ENCODE results near the gene C1QBP.
"Not testable (repeated sequence)": the region's sequence is repeated elsewhere in the genome, so short reads cannot be mapped to it uniquely, and the experiment has no call there.

C1QBP gene

GRCh38 chr17:5443728-5444127 lies 4.8 kb upstream of the C1QBP start:
- H2AK5ac ChIP-seq (ENCODE audit: low read depth, low read length) = no peak overlapping the region
- no peak overlapping the region for H3K18ac ChIP-seq (ENCODE audit: low read length)
- no peak for DNase-seq (ENCODE audit: low spot score)
- H4K91ac ChIP-seq (ENCODE audit: low read depth, low read length, poor library complexity) = no peak overlapping the region
- peaks cover 36 to 86% of the 10 kb centered on the region in 2 donors for H3K36me3 ChIP-seq (replicated peaks in 1 of 2; ENCODE audit: control insufficient read depth in 2 of 2, insufficient read depth in 2 of 2, low read length in 2 of 2)
- no peak overlapping the region for H2BK12ac ChIP-seq (ENCODE audit: low read length)
- no peak overlapping the region for H2BK120ac ChIP-seq (ENCODE audit: low read depth, low read length)
- H3K4me2 ChIP-seq (ENCODE audit: insufficient read depth, low read length, poor library complexity, severe bottlenecking) = no peak overlapping the region
- H3K14ac ChIP-seq (ENCODE audit: low read length) = no peak overlapping the region
- H3K79me1 ChIP-seq (ENCODE audit: low read depth, low read length) = peaks cover 3% of the 10 kb centered on the region
- no peak overlapping the region for H3K27ac ChIP-seq (replicated peaks; ENCODE audit: low read length)
- no peak overlapping the region for H2AFZ ChIP-seq (ENCODE audit: low read length)
- H3K4me1 ChIP-seq (ENCODE audit: control insufficient read depth in 2 of 2, insufficient read depth in 1 of 2, low read depth in 1 of 2, low read length in 2 of 2) = peaks cover 1 to 3% of the 10 kb centered on the region in 2 donors
- H3K27me3 ChIP-seq (ENCODE audit: control insufficient read depth in 3 of 3, insufficient read depth in 3 of 3, low read depth in 1 of 3, low read length in 3 of 3) = no peaks in the 10 kb centered on the region
- no peaks in the 10 kb centered on the region for H3K9me3 ChIP-seq (replicated peaks in 1 of 2; ENCODE audit: control insufficient read depth in 2 of 2, insufficient read depth in 1 of 2, low read depth in 1 of 2, low read length in 2 of 2)
- no peak overlapping the region for H2BK5ac ChIP-seq (ENCODE audit: low read length)
- H3K9ac ChIP-seq (ENCODE audit: low read depth, low read length, poor library complexity) = no peak overlapping the region
- H3K4me3 ChIP-seq (ENCODE audit: low read length in 2 of 2) = no peak overlapping the region
- no peak overlapping the region for H3K4ac ChIP-seq (ENCODE audit: low read length)
- H3K23ac ChIP-seq (ENCODE audit: low read depth, low read length, poor library complexity) = no peak overlapping the region
- H4K8ac ChIP-seq (ENCODE audit: low read depth, low read length) = no peak overlapping the region
- H2BK15ac ChIP-seq (ENCODE audit: low read length) = no peak overlapping the region
- no CpG with 5 or more reads among the region's 6 CpGs for WGBS, 2 donors (ENCODE audit: extremely low coverage in 2 of 2, insufficient read length in 2 of 2, insufficient replicate concordance in 1 of 2)

DNA sequence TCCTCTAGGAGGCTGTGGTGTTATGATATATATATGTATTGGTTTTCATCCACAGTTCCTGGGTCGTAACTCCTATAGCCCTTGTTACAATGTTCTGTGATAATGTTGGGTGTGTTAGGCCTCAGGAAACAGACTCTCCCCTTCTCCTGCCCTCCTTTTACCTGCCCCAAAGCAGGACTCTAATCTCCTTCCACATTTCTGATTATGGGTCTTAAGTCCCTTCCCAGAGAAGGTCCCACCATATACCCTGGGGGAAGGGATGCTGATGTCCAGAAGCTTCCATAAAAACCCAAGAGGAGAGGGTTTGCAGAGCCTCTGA lies 450 bp upstream of the C1QBP start:
- H3K4me1 ChIP-seq (ENCODE audit: control insufficient read depth in 2 of 2, insufficient read depth in 1 of 2, low read depth in 1 of 2, low read length in 2 of 2) = peaks cover 1 to 8% of the 10 kb centered on the region in 2 donors
- H2BK5ac ChIP-seq (ENCODE audit: low read length) = no peak overlapping the region
- H3K14ac ChIP-seq (ENCODE audit: low read length) = no peak overlapping the region
- H2AK5ac ChIP-seq (ENCODE audit: low read depth, low read length) = no peak overlapping the region
- H3K9me3 ChIP-seq (replicated peaks in 1 of 2; ENCODE audit: control insufficient read depth in 2 of 2, insufficient read depth in 1 of 2, low read depth in 1 of 2, low read length in 2 of 2) = no peaks in the 10 kb centered on the region
- no peak overlapping the region for H2BK12ac ChIP-seq (ENCODE audit: low read length)
- H2BK120ac ChIP-seq (ENCODE audit: low read depth, low read length) = no peak overlapping the region
- H4K91ac ChIP-seq (ENCODE audit: low read depth, low read length, poor library complexity) = no peak overlapping the region
- peaks cover 29 to 77% of the 10 kb centered on the region in 2 donors for H3K36me3 ChIP-seq (replicated peaks in 1 of 2; ENCODE audit: control insufficient read depth in 2 of 2, insufficient read depth in 2 of 2, low read length in 2 of 2)
- H3K4ac ChIP-seq (ENCODE audit: low read length) = no peak overlapping the region
- H3K79me1 ChIP-seq (ENCODE audit: low read depth, low read length) = peaks cover 6% of the 10 kb centered on the region
- no CpG with 5 or more reads among the region's 1 CpG for WGBS, 2 donors (ENCODE audit: extremely low coverage in 2 of 2, insufficient read length in 2 of 2, insufficient replicate concordance in 1 of 2)
- peak overlapping the region; percentile 89 for H2AFZ ChIP-seq (ENCODE audit: low read length)
- no peak overlapping the region for H3K4me2 ChIP-seq (ENCODE audit: insufficient read depth, low read length, poor library complexity, severe bottlenecking)
- no peak for DNase-seq (ENCODE audit: low spot score)
- H2BK15ac ChIP-seq (ENCODE audit: low read length) = no peak overlapping the region
- H3K4me3 ChIP-seq (ENCODE audit: low read length in 2 of 2) = peak overlapping the region in 1 of 2 donors; percentile 91
- H3K23ac ChIP-seq (ENCODE audit: low read depth, low read length, poor library complexity) = no peak overlapping the region
- no peak overlapping the region for H3K27ac ChIP-seq (replicated peaks; ENCODE audit: low read length)
- no peak overlapping the region for H4K8ac ChIP-seq (ENCODE audit: low read depth, low read length)
- H3K18ac ChIP-seq (ENCODE audit: low read length) = no peak overlapping the region
- no peaks in the 10 kb centered on the region for H3K27me3 ChIP-seq (ENCODE audit: control insufficient read depth in 3 of 3, insufficient read depth in 3 of 3, low read depth in 1 of 3, low read length in 3 of 3)
- peak overlapping the region; percentile 51 for H3K9ac ChIP-seq (ENCODE audit: low read depth, low read length, poor library complexity)

DNA sequence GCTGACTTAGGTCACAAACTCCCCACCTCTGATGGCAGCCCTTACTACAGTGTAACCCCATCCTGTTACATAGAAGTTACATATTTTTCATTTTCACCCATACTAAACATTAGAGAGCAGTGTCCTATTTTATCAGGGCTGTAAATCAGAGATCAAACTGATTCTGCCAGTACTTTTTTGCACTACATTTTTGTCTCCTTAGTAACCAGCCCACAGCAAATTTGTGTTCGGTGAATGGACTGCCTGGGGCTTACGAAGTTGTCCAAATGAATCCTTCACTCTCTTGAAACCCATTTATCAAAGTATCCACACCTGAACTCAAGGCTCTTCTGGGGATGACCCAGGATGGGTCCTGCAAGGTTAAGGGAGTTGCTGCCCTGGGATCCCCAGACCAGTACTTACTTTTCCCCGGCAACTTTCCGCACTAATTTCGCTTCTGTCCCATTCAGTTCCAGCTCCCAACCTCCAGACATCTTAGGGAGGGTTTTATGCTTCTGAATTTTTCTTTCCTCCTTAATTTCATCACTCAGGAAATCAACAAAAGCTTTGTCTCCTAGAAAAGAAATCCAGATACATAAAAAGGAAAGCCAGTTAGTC lies 1.1 kb downstream of the C1QBP start:
- Histone ChIP-seq H4K8ac (ENCODE audit: low read depth, low read length) (no peak overlapping the region), H4K91ac (ENCODE audit: low read depth, low read length, poor library complexity) (no peak overlapping the region), H3K14ac (ENCODE audit: low read length) (no peak overlapping the region), H3K9ac (ENCODE audit: low read depth, low read length, poor library complexity) (no peak overlapping the region), H3K4me2 (ENCODE audit: insufficient read depth, low read length, poor library complexity, severe bottlenecking) (no peak overlapping the region), H2BK120ac (ENCODE audit: low read depth, low read length) (no peak overlapping the region), H3K4ac (ENCODE audit: low read length) (no peak overlapping the region), H3K23ac (ENCODE audit: low read depth, low read length, poor library complexity) (no peak overlapping the region), H3K18ac (ENCODE audit: low read length) (no peak overlapping the region), H3K27ac (replicated peaks; ENCODE audit: low read length) (no peak overlapping the region), H3K9me3 (replicated peaks in 1 of 2; ENCODE audit: control insufficient read depth in 2 of 2, insufficient read depth in 1 of 2, low read depth in 1 of 2, low read length in 2 of 2) (no peaks in the 10 kb centered on the region), H3K4me3 (ENCODE audit: low read length in 2 of 2) (peak overlapping the region in 1 of 2 donors; percentile 91), H2BK12ac (ENCODE audit: low read length) (no peak overlapping the region), H2BK5ac (ENCODE audit: low read length) (no peak overlapping the region), H2BK15ac (ENCODE audit: low read length) (no peak overlapping the region), H2AFZ (ENCODE audit: low read length) (no peak overlapping the region), H3K27me3 (ENCODE audit: control insufficient read depth in 3 of 3, insufficient read depth in 3 of 3, low read depth in 1 of 3, low read length in 3 of 3) (no peaks in the 10 kb centered on the region), H3K4me1 (ENCODE audit: control insufficient read depth in 2 of 2, insufficient read depth in 1 of 2, low read depth in 1 of 2, low read length in 2 of 2) (peaks cover 1 to 8% of the 10 kb centered on the region in 2 donors), H2AK5ac (ENCODE audit: low read depth, low read length) (no peak overlapping the region), H3K36me3 (replicated peaks in 1 of 2; ENCODE audit: control insufficient read depth in 2 of 2, insufficient read depth in 2 of 2, low read length in 2 of 2) (peaks cover 30 to 78% of the 10 kb centered on the region in 2 donors), H3K79me1 (ENCODE audit: low read depth, low read length) (peaks cover 3% of the 10 kb centered on the region)
- DNase-seq (ENCODE audit: low spot score) = no peak
- no CpG with 5 or more reads among the region's 5 CpGs for WGBS, 2 donors (ENCODE audit: extremely low coverage in 2 of 2, insufficient read length in 2 of 2, insufficient replicate concordance in 1 of 2)

DNA sequence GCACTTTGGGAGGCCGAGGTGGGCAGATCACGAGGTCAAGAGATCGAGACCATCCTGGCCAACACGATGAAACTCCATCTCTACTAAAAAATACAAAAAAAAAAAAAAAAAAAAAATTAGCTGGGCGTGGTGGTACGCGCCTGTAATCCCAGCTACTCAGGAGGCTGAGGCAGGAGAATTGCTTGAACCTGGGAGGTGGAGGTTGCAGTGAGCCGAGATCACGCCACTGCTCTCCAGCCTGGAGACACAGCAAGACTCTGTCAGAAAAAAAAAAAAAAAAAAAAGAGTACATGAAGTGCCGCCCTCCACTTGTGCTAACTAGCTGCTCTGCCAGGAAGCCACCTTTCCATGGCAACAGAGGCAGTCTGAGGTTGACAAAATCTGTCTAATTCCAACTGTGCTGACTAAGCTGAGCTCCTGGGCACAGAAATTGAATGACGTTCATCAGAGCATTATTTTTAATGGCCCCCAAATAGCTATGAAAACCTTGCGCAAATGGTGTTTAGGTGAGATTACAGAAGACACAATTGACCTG lies 3.1 kb downstream of the C1QBP start:
- not testable (repeated sequence) for H3K14ac ChIP-seq (ENCODE audit: low read length); H3K9ac ChIP-seq (ENCODE audit: low read depth, low read length, poor library complexity); H4K91ac ChIP-seq (ENCODE audit: low read depth, low read length, poor library complexity); H3K18ac ChIP-seq (ENCODE audit: low read length); H3K23ac ChIP-seq (ENCODE audit: low read depth, low read length, poor library complexity); H3K4ac ChIP-seq (ENCODE audit: low read length); H3K4me3 ChIP-seq (ENCODE audit: low read length in 2 of 2); H2AK5ac ChIP-seq (ENCODE audit: low read depth, low read length); H4K8ac ChIP-seq (ENCODE audit: low read depth, low read length); H2BK5ac ChIP-seq (ENCODE audit: low read length); H2BK12ac ChIP-seq (ENCODE audit: low read length); H2BK15ac ChIP-seq (ENCODE audit: low read length); H3K79me1 ChIP-seq (ENCODE audit: low read depth, low read length); H3K4me2 ChIP-seq (ENCODE audit: insufficient read depth, low read length, poor library complexity, severe bottlenecking); DNase-seq (ENCODE audit: low spot score); H3K4me1 ChIP-seq (ENCODE audit: control insufficient read depth in 2 of 2, insufficient read depth in 1 of 2, low read depth in 1 of 2, low read length in 2 of 2); H2AFZ ChIP-seq (ENCODE audit: low read length); H3K9me3 ChIP-seq (replicated peaks in 1 of 2; ENCODE audit: control insufficient read depth in 2 of 2, insufficient read depth in 1 of 2, low read depth in 1 of 2, low read length in 2 of 2); H2BK120ac ChIP-seq (ENCODE audit: low read depth, low read length); H3K27me3 ChIP-seq (ENCODE audit: control insufficient read depth in 3 of 3, insufficient read depth in 3 of 3, low read depth in 1 of 3, low read length in 3 of 3); H3K27ac ChIP-seq (replicated peaks; ENCODE audit: low read length)
- peaks cover 36 to 80% of the 10 kb centered on the region in 2 donors for H3K36me3 ChIP-seq (replicated peaks in 1 of 2; ENCODE audit: control insufficient read depth in 2 of 2, insufficient read depth in 2 of 2, low read length in 2 of 2)
- WGBS, 2 donors (ENCODE audit: extremely low coverage in 2 of 2, insufficient read length in 2 of 2, insufficient replicate concordance in 1 of 2) = no CpG with 5 or more reads among the region's 12 CpGs
